Stimulated activated CD8-positive, alpha-beta memory T cell treated with anti-CD3 and anti-CD28 coated beads, Interleukin-2, amount 100 ng/mL, for 48 hours (primary cell): ENCODE data around the gene LIPA.
"Not testable (repeated sequence)": the region's sequence is repeated elsewhere in the genome, so short reads cannot be mapped to it uniquely, and the experiment has no call there.

Source experiments
- DNase-seq, 2 donors: peaks; one replicate each; pipeline ENCODE4 v3.0.0-alpha.2; 2020; ENCODE audit warnings: low read depth in 2 of 2

Gene LIPA

DNA sequence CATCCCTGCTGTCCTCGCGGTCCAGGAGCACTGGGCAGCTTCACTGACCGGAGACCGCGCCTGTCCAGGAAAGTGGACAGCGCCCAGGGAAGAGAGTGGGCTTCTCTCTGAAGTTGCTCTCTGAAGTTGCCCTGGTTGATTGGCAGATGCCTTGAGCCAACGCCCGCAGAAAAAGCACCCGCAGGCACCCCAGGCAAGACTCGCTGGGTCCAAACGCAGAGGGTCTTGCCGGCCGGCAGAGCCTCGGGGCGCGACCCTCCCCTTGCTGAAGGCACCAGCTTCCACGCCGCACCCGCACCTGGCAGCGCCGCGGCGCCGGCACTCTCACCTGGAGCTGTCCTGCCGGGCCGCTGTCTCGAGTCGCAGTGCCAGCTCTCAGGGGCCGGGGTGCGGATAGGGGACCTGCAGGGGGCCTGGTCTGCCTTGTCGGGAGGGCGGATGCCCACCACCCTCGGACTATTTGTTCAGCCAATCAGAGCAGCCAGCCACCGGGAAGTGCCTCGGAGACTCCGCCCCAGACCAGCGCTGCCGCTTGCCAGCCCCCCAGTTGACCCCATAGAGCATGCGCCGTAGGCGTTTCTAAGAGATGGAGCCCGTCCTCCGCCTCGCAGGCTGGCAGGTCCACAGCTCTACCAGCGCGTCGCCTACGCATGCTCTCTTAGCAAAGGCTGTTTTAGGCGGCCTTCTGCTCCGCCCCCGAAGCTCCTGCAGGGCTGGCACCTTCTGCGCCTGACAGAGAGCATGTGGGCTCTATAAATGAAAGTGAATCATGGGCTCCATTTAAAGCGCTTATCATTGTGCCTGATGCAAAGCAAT, at the start of gene LIPA:
Gene LIPA, minus strand, starts transcription at position 367 of the 816 bp plus-strand sequence. CDS start 4,127 bp downstream, outside the sequence.
- peak; percentile 90 to 93 for DNase-seq

DNA sequence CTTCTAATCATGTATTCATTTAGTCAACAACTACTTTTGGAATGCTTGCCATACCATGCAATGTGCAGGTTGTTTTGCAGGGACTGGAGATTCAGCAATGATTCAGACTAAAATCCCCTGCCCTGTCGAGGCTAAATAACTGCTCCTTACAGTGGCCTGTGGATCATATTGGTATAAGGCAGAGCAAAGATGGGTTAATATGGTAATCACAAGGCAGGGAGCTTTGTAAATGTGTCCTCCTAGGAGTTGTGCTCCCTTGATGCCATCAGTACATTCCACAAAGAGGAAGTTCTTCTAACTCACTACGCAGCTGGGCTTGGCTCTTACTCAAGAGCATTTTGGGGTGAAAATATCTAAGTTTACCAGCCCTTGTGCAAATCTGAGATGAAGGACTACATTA, 49.7 kb upstream of the LIPA start:
- no peak for DNase-seq

DNA sequence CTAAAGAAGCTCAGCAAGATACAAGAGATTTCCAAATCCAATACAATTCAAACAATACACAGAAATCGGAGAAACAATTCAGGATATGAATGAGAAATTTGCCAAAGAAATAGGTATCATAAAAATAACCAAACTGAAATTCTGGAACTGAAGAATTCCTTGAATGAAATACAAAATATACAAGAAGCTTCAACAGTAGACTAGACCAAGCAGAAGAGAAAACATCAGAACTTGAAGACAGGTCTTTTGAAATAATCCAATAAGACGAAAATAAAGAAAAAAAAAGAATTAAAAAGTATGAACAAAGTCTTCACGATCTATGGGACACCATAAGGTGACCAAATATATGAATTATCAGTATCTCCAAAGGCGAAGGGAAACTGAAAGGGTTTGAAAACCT, 47.5 kb upstream of the LIPA start:
- no peak for DNase-seq

DNA sequence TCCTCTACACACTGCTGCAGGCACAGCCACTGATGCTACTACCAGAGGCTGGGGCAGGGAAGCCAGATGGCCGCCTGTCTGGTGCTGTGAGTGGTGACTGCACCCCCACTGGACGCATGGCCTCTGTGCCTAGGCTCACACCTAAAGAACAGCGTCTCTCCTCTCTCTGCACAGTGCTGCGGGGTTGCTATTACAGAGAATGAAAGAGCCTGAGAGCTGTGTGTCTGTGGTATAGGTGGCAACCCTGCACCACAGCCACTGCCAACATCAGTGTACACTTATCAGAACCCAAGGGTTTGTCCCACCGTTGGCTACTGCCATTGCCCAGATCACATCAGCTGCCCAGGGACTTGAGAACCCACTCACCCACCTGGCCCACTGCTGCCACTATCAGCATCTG, 46.2 kb upstream of the LIPA start:
- DNase-seq = no peak

DNA sequence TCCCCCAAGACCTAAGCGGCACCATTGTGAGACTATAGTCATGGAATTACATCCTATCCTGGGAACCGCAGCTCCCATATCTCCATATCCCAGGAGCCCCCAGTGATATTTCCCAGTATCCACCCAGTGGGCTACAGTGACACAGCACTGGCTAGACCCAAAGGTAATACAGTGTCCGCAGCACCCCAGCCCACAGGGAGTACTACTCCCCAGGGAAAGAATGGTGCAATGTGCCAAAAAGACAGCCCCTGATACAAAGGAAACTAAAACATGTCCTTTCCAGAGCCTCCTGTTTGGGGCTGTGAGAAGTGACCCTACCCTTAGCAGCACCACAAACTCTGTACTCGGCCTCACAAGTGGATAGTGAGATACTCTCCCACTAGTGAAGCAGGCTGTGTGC, 45.8 kb upstream of the LIPA start:
- no peak for DNase-seq

DNA sequence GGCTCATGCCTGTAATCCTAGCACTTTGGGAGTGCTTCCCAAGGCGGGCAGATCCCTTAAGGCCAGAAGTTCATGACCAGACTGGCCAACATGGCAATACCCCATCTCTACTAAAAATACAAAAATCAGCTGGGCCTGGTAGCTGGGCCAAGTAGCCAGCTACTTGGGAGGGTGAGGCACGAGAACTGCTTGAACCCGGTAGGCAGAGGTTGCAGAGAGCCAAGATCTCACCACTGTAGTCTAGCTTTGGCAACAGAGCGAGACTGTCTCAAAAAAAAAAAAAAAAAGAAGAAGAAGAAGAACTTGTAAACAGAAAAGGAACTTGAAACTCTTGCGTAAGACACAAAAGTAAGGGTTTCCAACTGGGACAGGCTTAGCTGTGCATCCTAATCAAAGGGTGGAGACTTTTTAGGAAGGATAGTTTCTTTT, 44.7 kb upstream of the LIPA start:
- no peak for DNase-seq

DNA sequence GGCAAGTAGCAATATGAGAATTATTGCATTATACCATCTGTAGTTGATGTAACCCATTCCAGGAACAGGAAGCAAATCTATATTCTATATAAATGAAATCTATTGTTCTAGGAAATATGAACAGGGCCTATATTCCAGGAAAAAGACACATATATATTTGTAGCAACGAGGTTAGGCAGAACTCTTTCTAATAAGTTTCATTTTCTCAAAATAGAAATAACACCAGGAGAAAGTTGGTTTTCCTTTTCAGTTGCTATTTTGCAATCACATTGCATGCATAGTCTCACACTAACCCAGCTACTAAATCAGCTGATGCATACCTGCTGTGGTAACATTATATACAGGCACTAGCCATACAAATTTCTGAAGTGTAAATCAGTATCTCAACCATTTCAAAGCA, 44.0 kb upstream of the LIPA start:
- DNase-seq = no peak

DNA sequence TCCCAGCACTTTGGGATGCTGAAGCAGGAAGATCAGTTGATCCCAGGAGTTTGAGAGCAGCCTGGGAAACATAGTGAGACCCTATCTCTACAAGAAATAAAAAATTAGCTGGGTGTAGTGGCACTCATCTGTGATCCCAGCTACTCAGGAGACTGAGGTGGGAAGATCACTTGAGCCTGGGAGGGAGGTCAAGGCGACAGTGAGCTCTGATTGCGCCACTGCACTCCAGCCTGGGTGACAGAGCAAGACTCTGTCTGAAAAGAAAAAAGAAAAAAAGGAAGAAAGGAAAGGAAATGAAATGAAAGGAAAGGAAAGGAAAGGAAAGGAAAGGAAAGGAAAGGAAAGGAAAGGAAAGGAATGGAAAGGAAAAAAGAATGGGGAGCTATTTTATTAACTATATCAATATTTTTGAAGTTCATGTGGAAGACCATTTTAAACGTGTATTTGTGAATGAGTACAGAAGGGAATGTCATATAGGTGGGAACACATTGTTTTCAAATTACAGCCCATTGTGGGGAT, 43.2 kb upstream of the LIPA start:
- no peak for DNase-seq

DNA sequence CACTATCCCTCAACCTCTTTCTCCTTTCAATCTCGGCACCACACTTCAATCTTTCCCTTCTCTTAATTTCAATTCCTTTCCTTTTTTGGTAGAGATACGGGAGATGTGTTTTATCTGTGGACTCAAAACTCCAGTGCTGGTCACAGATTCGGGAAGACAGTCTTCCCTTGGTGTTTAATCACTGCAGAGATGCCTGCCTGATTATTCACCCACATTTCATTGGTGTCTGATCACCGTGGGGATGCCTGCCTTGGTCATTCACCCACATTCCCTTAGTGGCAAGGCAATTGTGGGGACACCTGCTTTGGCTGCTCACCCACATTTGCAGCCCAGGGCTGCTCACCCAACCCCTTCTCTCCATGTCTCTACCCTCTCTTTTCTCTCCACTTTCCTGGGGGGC, 33.7 kb upstream of the LIPA start:
- not testable (repeated sequence) for DNase-seq

DNA sequence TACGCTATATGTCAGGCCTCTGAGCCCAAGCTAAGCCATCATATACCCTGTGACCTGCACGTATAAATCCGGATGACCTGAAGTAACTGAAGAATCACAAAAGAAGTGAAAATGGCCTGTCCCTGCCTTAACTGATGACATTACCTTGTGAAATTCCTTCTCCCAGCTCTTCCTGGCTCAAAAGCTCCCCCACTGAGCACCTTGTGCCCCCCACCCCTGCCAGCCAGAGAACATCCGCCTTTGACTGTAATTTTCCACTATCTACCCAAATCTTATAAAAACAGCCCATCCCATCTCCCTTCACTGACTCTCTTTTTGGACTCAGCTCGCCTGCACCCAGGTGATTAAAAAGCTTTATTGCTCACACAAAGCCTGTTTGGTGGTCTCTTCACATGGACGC, 33.1 kb upstream of the LIPA start:
- DNase-seq = not testable (repeated sequence)

DNA sequence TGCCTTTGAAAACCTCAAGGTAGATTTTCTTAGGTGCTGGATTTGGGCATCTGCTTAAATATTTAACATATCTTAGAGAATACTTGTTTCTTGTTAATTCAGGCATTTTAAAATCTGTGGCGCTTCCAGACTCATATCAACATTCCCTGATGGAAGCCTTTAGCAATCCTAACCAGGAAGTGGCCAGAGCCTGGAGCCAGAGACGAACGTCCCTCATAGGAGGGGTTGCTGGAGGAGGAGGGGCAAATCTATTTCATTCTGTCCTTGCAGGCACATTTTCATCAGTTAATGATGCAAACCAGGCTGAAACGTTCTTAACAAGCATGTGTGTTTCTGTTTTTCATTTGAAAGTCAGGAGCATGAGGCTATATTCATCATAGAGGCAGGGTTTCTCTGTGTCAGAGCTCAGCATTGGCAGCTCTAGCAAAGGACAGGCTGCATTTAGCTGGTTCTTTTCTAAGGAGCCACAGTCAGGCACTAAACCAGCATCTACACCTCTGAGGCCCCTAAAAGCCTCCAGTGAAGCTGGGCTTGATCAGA, 32.4 kb upstream of the LIPA start:
- DNase-seq = no peak

DNA sequence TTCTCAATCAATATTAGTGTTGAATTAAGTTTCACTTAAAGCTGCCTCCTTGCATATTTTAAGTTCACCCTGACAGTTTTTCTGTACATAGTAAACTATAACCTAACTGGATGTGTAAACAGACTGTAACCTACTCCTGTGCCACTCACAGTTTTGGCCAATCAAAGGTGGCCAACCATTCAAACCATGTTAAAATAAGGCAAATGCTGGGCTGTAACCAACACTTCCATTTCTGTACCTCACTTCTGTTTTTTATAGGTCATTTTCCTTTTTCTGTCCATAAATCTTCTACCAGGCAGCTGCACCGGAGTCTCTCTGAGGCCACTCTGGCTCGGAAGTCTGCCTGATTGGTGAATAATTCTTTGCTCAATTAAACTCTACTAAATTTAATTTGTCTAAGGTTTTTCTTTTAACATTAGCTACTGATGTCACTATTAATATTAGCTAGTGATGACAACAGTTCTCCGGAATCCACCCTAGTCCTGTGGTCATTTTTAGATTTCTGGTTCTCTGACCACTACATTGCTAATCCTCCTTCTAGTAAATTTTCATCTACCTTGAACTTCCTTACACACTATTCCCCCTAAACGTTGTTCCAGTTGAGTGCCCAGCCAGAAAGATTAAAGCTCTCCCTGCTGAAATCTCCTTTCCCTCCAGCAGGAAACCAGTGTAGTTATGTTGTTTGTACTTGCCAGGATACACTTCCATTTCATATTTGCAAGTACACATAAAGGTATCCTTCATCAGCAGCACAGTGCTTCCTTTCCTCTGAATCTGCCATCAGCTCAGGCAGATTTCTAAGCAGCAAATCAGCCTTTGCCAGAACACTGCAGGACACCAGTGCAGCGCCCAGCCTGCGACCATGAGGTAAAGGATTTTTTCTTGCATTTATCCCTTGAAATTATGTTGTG, 31.7 kb upstream of the LIPA start:
- no peak for DNase-seq

DNA sequence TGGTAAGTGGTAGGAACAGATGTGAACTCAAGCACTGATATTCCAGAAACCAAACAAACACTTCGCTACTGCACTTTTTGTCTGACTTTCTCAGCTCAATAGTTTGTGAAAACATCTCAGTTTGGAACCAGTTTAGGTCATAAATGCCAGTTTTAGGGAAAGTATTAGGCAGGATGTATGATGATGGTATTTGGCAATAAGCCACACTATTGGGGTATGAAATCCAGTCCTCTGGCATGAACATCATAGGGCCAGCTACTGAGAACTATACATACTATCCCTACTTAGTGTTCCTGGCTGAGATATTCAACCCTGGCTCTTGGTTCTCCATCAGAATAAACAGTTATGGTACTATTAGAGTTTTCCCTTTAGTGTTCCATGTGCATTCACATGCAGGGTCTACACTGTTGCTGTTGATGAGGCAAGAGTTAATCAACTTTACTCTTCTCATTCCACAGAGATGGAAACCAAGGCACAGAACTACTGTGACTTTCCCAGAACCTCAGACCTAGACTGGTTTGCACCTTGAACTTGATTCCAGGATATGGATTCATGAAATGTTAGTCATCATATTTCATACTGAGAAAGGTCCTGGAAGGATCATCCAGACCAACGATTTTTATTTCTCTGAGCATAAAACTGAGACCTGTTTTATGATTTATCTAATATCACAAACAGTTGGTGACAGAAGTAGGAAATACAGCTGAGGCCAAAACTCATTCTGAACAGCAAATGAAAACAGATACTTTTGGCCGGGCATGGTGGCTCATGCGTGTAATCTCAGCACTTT, 30.2 kb upstream of the LIPA start:
- DNase-seq = no peak

DNA sequence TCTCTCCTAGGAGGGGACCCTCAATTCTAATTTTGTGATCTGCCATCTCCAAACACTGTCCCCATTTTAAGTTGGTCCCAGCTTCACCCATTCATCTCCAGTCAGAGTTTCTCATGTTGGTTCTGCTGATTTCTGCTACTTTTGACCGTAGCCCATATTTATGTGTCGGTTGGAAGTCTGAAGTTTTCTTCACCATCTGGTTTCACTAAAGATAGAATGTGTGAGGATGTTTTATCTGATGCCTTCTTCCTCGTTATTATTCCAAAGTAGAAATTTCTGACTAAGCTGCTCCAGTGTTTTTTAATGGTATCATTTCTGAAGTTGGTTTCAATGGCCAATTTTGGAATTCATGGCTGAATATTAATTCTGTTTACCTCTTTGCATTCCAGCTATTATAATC, 28.9 kb upstream of the LIPA start:
- no peak for DNase-seq

DNA sequence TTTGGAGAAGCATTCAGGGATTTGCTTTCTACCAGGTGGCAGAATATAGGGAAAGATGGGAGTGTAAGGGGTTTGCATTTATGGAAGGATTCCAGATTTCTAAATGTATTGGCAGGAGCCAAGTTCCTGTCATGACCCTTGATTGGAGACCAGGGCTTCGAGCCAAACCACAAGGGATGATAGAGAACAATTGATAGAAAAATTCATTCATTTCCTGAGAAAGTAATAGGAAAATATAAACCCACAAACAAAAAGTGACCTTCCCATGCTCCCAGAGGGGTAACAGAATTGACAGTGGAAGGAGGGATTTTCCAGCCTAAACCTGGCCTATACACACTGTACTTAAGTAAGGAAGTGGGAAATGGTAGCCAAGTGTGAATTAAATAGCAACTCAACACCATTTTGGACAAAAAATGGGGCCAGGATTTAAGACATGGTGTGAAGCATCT, 27.9 kb upstream of the LIPA start:
- DNase-seq = no peak

DNA sequence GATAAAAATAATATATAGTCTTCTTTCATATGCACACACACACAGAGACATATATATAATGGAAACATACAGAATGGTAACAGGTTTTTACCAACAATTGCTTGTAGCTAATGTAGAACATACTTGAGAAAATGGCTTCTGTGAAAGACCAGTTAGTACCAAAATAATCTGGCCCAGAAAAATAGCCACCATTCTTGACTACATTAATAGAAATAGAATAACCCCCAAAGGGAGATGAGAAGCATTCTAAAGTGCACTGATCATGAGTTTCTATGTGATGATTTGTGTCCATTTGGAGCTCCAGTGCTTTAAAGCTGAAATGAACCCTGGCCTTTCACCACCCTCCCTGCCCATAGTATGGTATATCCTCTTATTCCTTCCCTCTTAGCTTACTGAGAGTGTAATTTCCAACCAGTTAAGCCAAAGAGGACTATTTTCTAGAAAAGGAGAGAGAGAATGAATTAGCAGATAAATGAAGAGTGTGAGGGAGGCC, 27.4 kb upstream of the LIPA start:
- DNase-seq = no peak

DNA sequence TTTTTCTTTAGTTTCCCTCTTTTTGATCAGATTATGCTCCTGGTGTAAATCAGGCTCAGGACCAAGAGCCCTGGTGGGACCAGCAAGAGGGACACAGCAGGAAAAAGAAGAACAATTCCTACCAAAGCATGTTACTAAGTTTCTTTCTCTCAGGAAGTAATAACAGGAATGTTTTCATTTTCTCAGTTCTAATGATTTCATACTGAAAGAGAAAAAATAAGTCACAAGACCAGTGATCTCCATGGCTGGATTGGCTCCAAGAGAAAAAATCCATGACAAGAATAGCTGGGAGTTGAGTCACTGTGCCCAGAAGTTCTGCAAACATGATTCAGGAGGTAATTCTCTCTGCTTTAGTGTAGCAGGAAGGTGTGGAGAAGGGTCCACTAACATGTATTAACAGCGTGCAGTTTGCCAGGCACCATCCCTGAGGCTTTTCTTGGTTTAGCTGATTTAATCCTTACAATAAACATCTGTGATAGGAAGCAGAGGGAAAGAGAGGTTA, 26.5 kb upstream of the LIPA start:
- DNase-seq = no peak

DNA sequence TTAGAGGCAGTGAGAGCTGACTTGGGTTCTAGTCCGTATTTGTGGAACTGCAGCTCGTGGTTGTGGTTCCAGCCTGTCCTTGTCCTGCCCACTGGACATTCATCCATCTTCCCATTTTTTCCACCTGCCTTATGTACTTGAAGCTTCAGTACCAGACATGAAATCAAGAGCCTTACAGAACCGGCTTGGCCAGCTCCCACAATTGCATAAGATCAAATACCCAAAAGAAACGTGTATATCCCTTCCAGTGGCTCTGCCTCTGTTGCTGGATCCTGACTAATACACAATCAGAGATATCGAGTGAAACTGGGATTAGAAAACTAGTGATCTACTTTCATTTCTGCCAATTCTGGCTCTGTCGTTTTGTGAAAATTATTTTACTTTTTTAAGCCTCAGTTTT, 23.8 kb upstream of the LIPA start:
- DNase-seq = no peak

DNA sequence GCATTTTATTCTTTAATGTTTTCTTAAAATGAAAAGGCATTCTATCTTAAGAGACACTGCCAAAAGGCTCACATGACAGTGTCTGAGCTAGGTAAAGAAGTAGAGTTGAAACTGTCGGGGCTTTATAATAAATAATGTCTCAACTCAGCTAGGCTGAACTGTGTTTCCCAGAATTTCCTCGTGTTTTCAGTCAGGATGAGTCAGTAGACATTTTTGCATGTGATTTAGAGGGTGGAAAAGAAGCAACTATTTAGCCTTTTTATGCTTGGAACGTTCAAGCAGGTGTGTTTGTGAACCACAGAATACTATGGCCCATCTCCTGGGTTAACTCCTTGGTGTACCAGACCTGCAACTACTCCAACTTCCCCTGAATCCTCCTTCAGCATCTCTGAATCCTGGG, 23.4 kb upstream of the LIPA start:
- no peak for DNase-seq

DNA sequence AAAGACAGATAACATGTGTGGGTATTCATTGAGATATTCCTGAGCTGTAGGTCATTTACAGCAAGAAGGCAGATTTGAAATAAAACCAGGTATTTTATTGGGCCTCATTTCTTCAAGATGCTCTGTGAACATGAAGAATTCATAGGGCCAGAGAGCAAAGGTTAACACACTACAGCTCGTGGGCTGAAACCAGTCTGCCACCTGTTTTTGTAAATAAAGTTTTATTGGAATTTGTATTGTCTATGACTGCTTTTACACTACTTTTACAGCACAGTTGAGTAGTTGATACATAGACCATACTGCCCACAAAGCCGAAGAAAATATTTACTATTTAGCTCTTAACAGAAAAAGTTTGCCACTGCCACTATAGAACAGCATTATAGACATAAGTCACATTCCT, 22.1 kb upstream of the LIPA start:
- no peak for DNase-seq

DNA sequence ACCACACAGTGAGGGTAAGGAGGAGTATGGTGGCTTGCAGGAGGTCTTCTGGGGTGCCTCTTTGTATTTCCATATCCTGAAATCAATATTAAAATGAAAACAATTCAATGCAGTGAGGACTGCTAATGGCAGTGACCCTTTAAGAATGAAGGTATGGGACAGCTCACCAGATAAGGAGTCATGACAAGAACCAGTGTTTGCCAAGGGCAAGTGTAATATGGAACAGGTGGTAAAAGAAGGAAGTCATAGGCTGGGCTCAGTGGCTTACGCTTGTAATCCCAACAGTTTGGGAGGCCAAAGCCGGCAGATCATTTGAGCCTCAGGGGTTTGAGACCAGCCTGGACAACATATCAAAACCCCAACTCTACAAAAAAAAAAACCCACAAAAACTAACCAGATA, 20.0 kb upstream of the LIPA start:
- no peak for DNase-seq
